Measurements from ENCODE around the gene FLRT2.

DNA sequence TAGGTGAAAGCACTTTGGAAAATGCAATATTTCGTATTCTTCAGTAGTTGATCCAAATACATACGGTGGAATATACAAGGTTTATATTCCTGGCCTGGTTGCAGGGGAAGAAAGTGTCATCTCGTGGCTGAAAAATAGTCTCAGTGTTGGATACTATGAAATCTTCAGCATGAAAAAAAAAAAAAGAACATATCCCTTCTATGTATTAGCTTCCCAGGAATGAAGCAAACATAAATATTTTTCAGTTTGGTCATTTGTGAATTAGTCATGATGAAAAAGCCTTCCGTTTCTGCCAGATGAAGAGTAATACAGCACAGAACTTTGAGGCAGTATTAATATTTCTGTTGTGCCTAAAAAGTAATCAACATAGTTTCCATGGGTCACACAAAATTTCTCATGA lies 36.7 kb downstream of the FLRT2 start:
- TF ChIP-seq, protein P1, sequence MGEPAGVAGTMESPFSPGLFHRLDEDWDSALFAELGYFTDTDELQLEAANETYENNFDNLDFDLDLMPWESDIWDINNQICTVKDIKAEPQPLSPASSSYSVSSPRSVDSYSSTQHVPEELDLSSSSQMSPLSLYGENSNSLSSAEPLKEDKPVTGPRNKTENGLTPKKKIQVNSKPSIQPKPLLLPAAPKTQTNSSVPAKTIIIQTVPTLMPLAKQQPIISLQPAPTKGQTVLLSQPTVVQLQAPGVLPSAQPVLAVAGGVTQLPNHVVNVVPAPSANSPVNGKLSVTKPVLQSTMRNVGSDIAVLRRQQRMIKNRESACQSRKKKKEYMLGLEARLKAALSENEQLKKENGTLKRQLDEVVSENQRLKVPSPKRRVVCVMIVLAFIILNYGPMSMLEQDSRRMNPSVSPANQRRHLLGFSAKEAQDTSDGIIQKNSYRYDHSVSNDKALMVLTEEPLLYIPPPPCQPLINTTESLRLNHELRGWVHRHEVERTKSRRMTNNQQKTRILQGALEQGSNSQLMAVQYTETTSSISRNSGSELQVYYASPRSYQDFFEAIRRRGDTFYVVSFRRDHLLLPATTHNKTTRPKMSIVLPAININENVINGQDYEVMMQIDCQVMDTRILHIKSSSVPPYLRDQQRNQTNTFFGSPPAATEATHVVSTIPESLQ (CRISPR knock-in tag; IDR thresholded peaks at IDR 0.05), result no peak
- no peak for TF ChIP-seq NR2C2 (CRISPR knock-in tag; IDR thresholded peaks at IDR 0.05)
- TF ChIP-seq, protein P2, sequence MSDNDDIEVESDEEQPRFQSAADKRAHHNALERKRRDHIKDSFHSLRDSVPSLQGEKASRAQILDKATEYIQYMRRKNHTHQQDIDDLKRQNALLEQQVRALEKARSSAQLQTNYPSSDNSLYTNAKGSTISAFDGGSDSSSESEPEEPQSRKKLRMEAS (CRISPR knock-in tag; IDR thresholded peaks at IDR 0.05), result no peak
- TF ChIP-seq, protein P3, sequence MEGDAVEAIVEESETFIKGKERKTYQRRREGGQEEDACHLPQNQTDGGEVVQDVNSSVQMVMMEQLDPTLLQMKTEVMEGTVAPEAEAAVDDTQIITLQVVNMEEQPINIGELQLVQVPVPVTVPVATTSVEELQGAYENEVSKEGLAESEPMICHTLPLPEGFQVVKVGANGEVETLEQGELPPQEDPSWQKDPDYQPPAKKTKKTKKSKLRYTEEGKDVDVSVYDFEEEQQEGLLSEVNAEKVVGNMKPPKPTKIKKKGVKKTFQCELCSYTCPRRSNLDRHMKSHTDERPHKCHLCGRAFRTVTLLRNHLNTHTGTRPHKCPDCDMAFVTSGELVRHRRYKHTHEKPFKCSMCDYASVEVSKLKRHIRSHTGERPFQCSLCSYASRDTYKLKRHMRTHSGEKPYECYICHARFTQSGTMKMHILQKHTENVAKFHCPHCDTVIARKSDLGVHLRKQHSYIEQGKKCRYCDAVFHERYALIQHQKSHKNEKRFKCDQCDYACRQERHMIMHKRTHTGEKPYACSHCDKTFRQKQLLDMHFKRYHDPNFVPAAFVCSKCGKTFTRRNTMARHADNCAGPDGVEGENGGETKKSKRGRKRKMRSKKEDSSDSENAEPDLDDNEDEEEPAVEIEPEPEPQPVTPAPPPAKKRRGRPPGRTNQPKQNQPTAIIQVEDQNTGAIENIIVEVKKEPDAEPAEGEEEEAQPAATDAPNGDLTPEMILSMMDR (IDR thresholded peaks at IDR 0.05), result no peak
- no peak for TF ChIP-seq ZNF263 (CRISPR knock-in tag; IDR thresholded peaks at IDR 0.05; ENCODE audit: low read depth)
- no peak for TF ChIP-seq TEAD4 (CRISPR knock-in tag; IDR thresholded peaks at IDR 0.05)
- no peak for TF ChIP-seq ZNF232 (CRISPR knock-in tag; IDR thresholded peaks at IDR 0.05)
- TF ChIP-seq, protein P4, sequence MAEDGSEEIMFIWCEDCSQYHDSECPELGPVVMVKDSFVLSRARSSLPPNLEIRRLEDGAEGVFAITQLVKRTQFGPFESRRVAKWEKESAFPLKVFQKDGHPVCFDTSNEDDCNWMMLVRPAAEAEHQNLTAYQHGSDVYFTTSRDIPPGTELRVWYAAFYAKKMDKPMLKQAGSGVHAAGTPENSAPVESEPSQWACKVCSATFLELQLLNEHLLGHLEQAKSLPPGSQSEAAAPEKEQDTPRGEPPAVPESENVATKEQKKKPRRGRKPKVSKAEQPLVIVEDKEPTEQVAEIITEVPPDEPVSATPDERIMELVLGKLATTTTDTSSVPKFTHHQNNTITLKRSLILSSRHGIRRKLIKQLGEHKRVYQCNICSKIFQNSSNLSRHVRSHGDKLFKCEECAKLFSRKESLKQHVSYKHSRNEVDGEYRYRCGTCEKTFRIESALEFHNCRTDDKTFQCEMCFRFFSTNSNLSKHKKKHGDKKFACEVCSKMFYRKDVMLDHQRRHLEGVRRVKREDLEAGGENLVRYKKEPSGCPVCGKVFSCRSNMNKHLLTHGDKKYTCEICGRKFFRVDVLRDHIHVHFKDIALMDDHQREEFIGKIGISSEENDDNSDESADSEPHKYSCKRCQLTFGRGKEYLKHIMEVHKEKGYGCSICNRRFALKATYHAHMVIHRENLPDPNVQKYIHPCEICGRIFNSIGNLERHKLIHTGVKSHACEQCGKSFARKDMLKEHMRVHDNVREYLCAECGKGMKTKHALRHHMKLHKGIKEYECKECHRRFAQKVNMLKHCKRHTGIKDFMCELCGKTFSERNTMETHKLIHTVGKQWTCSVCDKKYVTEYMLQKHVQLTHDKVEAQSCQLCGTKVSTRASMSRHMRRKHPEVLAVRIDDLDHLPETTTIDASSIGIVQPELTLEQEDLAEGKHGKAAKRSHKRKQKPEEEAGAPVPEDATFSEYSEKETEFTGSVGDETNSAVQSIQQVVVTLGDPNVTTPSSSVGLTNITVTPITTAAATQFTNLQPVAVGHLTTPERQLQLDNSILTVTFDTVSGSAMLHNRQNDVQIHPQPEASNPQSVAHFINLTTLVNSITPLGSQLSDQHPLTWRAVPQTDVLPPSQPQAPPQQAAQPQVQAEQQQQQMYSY (CRISPR knock-in tag; IDR thresholded peaks at IDR 0.05), result no peak
